Kidney (tissue), 14 donors: Measurements from ENCODE around the gene ZNF462. TPM values are rescaled to one million over a fixed set of nuclear protein-coding genes. Genes with fewer than 3 reads are reported as not detected.

ENCODE experiments used
- DNase-seq, 5 donors: peaks; one replicate each; pipeline ENCODE4 v3.0.0-alpha.2; 2013 to 2020
- FAIRE-seq: peaks from 2 replicates; lab custom pipeline; 2012; peaks lifted over from hg19 to GRCh38; lab: Jason Lieb, UNC
- H3K27ac ChIP-seq, 2 donors: one replicate each; pipeline ENCODE4 v1.7.0; 2013; ENCODE audit warnings: low read depth in 2 of 2, low read length in 2 of 2, inconsistent platforms in 1 of 2
- H3K27me3 ChIP-seq: one replicate; pipeline ENCODE4 v1.7.1; 2013; ENCODE audit warnings: low read length, inconsistent platforms; ENCODE audit not compliant: control insufficient read depth, insufficient read depth
- H3K36me3 ChIP-seq, 3 donors: one replicate each; pipeline versions ENCODE4 v1.7.0 to v1.7.1; 2013; ENCODE audit warnings: low read length in 3 of 3, control low read depth in 1 of 3, inconsistent platforms in 1 of 3; ENCODE audit not compliant: insufficient read depth in 3 of 3, control insufficient read depth in 2 of 3
- H3K4me1 ChIP-seq, 3 donors: one replicate each; pipeline versions ENCODE4 v1.7.0 to v1.7.1; 2013; ENCODE audit warnings: low read length in 3 of 3, inconsistent platforms in 1 of 3, low read depth in 1 of 3; ENCODE audit not compliant: control insufficient read depth in 2 of 3, insufficient read depth in 2 of 3
- H3K4me3 ChIP-seq, 3 donors: one replicate each; pipeline versions ENCODE4 v1.7.0 to v1.8.1; 2013; ENCODE audit warnings: low read length in 3 of 3, control low read depth in 1 of 3, inconsistent platforms in 1 of 3
- H3K9ac ChIP-seq, 3 donors: one replicate each; pipeline versions ENCODE4 v1.7.0 to v1.7.1; 2013; ENCODE audit warnings: low read length in 3 of 3, control low read depth in 1 of 3, inconsistent platforms in 1 of 3
- H3K9me3 ChIP-seq, 3 donors: one replicate each; pipeline versions ENCODE4 v1.7.0 to v1.7.1; 2013; ENCODE audit warnings: low read length in 3 of 3, control low read depth in 1 of 3, inconsistent platforms in 1 of 3; ENCODE audit not compliant: control insufficient read depth in 2 of 3, insufficient read depth in 1 of 3
- CTCF ChIP-seq: IDR thresholded peaks from 3 replicates; pipeline ENCODE4 v1.5.1; 2012; ENCODE audit warnings: mild to moderate bottlenecking, moderate library complexity, borderline replicate concordance; ENCODE audit not compliant: insufficient read depth; ENCODE audit errors: extremely low read depth
- intact Hi-C: fragments of 100-400 bp; cut with DNase I; formaldehyde crosslinking; loops from one replicate; pipeline ENCODE4 v1.11.1; 2022
- polyA plus RNA-seq: library from polyadenylated mRNA; stranded (reverse); fragments of 350-450 nt; fragmentation: Illumina TruSeq; extraction: RNeasy Lipid Tissue Mini Kit (QIAGEN cat#74804); gene quantifications from one replicate; pipeline ENCODE4 v1.2.3, GENCODE V29; 2014; ENCODE audit warnings: low read depth, low replicate concordance; ENCODE audit not compliant: insufficient read depth
- total RNA-seq: library from RNA; stranded (reverse); fragmentation: NEBNext Ultra II Directional; extraction: Animal tissue kit (Norgen Biotek cat#: 25700); gene quantifications from one replicate; pipeline ENCODE4 v1.2.1, GENCODE V29; 2021
- donor health status: control.
- donor health status: control.
- donor health status: control.
- donor health status: control.
- donor health status: control.
- donor health status: DM: yes; HTN: yes; CAD: no.
- donor health status: Normal renal cell carcinoma (clear cell type).

ZNF462 gene
- total and polyA plus RNA-seq, 2 donors from 2014 or later, result 1.8 to 47.0 TPM

- Histone ChIP-seq H3K9me3 (no peaks in the 10 kb centered on the region), H3K9ac (no peak overlapping the region), H3K27me3 (no peaks in the 10 kb centered on the region), H3K4me3 (no peak overlapping the region), H3K4me1 (no peaks in the 10 kb centered on the region), H3K27ac (no peak overlapping the region), H3K36me3 (no peaks in the 10 kb centered on the region)
- no peak for DNase-seq
- intact Hi-C loops, result no loop called here
- TF ChIP-seq CTCF, result no peak
- FAIRE-seq, result no peak
These were observed 44.9 kb upstream of the ZNF462 start for GRCh38 chr9:106818034-106818433.

GRCh38 chr9:106820866-106821265 is 42.1 kb upstream of the ZNF462 start:
- DNase-seq, result no peak
- Histone ChIP-seq H3K4me1 (no peaks in the 10 kb centered on the region), H3K36me3 (no peaks in the 10 kb centered on the region), H3K9ac (no peak overlapping the region), H3K27me3 (no peaks in the 10 kb centered on the region), H3K9me3 (no peaks in the 10 kb centered on the region), H3K4me3 (no peak overlapping the region), H3K27ac (no peak overlapping the region)
- no peak for FAIRE-seq
- intact Hi-C loops, result no loop called here
- TF ChIP-seq CTCF, result no peak

- Histone ChIP-seq H3K36me3 (no peaks in the 10 kb centered on the region), H3K27me3 (no peaks in the 10 kb centered on the region), H3K9ac (no peak overlapping the region), H3K4me1 (peaks cover 0 to 9% (median 0%) of the 10 kb centered on the region in 3 donors), H3K4me3 (no peak overlapping the region), H3K27ac (no peak overlapping the region), H3K9me3 (no peaks in the 10 kb centered on the region)
- intact Hi-C loops, result no loop called here
- FAIRE-seq (no peak), DNase-seq (peak in 1 of 5 donors; percentile 31)
- no peak for TF ChIP-seq CTCF
These were observed 34.9 kb upstream of the ZNF462 start for GRCh38 chr9:106828070-106828469.

- DNase-seq, result no peak
- no peak for TF ChIP-seq CTCF
- Histone ChIP-seq H3K4me1 (peaks cover 0 to 9% (median 0%) of the 10 kb centered on the region in 3 donors), H3K36me3 (no peaks in the 10 kb centered on the region), H3K4me3 (no peak overlapping the region), H3K27me3 (no peaks in the 10 kb centered on the region), H3K9me3 (peaks cover 0 to 3% (median 0%) of the 10 kb centered on the region in 3 donors), H3K9ac (no peak overlapping the region), H3K27ac (no peak overlapping the region)
- FAIRE-seq, result no peak
- intact Hi-C loops, result no loop called here
These were observed 34.0 kb upstream of the ZNF462 start for GRCh38 chr9:106828965-106829364.
